GM12878 (cell line): Measurements from ENCODE around the gene ELFN2. TPM values are rescaled to one million over a fixed set of nuclear protein-coding genes. Genes with fewer than 3 reads are reported as not detected.
A peak's percentile ranks its signal among the peaks of the same experiment; 100 is the strongest.

ENCODE experiments used
- CTCF ChIP-seq, 3 experiments: IDR thresholded peaks in 2 of 3; conservative IDR thresholded peaks in 1 of 3; 2 replicates each; pipeline ENCODE4 v1.5.1; 2011; ENCODE audit warnings: low read depth in 3 of 3, low read length in 3 of 3, mild to moderate bottlenecking in 3 of 3, control low read depth in 2 of 3, moderate library complexity in 2 of 3, inconsistent platforms in 1 of 3, mixed read lengths in 1 of 3; ENCODE audit not compliant: control insufficient read depth in 2 of 3, insufficient read depth in 1 of 3; ENCODE audit errors: extremely low read depth in 1 of 3
- EP300 ChIP-seq, 2 experiments: fragments of 150-350 bp in 1 of 2; IDR thresholded peaks; 2 replicates each; pipeline ENCODE4 v1.6.1; 2011 to 2012; ENCODE audit warnings: low read depth in 2 of 2, low read length in 2 of 2, borderline replicate concordance in 1 of 2, improper control_type of control experiment in 1 of 2, inconsistent platforms in 1 of 2; ENCODE audit not compliant: control insufficient read depth in 1 of 2
- GABPA ChIP-seq: IDR thresholded peaks from 2 replicates; pipeline ENCODE4 v1.6.1; 2014; ENCODE audit warnings: antibody characterized with exemption, low read depth, mild to moderate bottlenecking, inconsistent platforms
- HDGF ChIP-seq: fragments of 450-650 bp; IDR thresholded peaks from 2 replicates; pipeline ENCODE4 v1.6.1; 2016; ENCODE audit warnings: antibody characterized with exemption
- IRF4 ChIP-seq: IDR thresholded peaks from 2 replicates; pipeline ENCODE4 v1.6.1; 2011; ENCODE audit warnings: low read depth, low read length
- NFIC ChIP-seq: IDR thresholded peaks from 2 replicates; pipeline ENCODE4 v1.6.1; 2012; ENCODE audit warnings: low read depth, mild to moderate bottlenecking, inconsistent platforms, low read length, moderate library complexity
- PKNOX1 ChIP-seq: fragments of 450-650 bp; IDR thresholded peaks from 2 replicates; pipeline ENCODE4 v1.6.1; 2016; ENCODE audit warnings: mild to moderate bottlenecking
- SP1 ChIP-seq: IDR thresholded peaks from one replicate; pipeline ENCODE4 v1.6.1; 2011; ENCODE audit warnings: low read depth, low read length
- YBX1 ChIP-seq: fragments of 450-650 bp; IDR thresholded peaks from 2 replicates; pipeline ENCODE4 v1.6.1; 2016; ENCODE audit warnings: antibody characterized with exemption
- YY1 ChIP-seq: IDR thresholded peaks from 2 replicates; pipeline ENCODE4 v1.6.1; 2011; ENCODE audit warnings: low read depth, mild to moderate bottlenecking, low read length
- ZBTB11 ChIP-seq: fragments of 450-650 bp; formaldehyde crosslinking; IDR thresholded peaks from 2 replicates; pipeline ENCODE4 v1.5.0; 2022; ENCODE audit warnings: mild to moderate bottlenecking, missing genetic modification characterization
- ZBTB4 ChIP-seq: fragments of 450-650 bp; formaldehyde crosslinking; IDR thresholded peaks from 2 replicates; pipeline ENCODE4 v1.4.0; 2022; ENCODE audit warnings: mild to moderate bottlenecking, moderate library complexity
- ZBTB40 ChIP-seq: fragments of 450-650 bp; IDR thresholded peaks from 2 replicates; pipeline ENCODE4 v1.6.1; 2016; ENCODE audit warnings: mild to moderate bottlenecking, moderate library complexity, borderline replicate concordance
- ZNF24 ChIP-seq: fragments of 450-650 bp; IDR thresholded peaks from 2 replicates; pipeline ENCODE4 v1.6.1; 2017; ENCODE audit warnings: antibody characterized with exemption, mild to moderate bottlenecking
- polyA plus RNA-seq, 11 experiments: library from polyadenylated mRNA; depleted of rRNA in 4 of 11; unstranded in 6 of 11; stranded (reverse) in 5 of 11; fragments of >200 nt; fragmentation: Nextera tagmentation in 4 of 11; fragmentation: Illumina TruSeq in 1 of 11; extraction: Ambion mirVana in 4 of 11; extraction: Trizol in 1 of 11; gene quantifications; 1 replicate in 1 of 11; 2 replicates in 10 of 11; pipeline versions ENCODE4 v1.2.1 to v1.2.3, GENCODE V29; 2011 to 2016; ENCODE audit warnings: inconsistent platforms in 2 of 11, missing spikeins in 2 of 11, low read depth in 1 of 11
- total RNA-seq, 4 experiments: library from RNA; depleted of rRNA in 3 of 4; stranded (reverse); fragments of >200 nt in 3 of 4; fragmentation: Illumina TruSeq in 1 of 4; extraction: Trizol in 1 of 4; gene quantifications; 2 replicates each; pipeline versions ENCODE4 v1.2.1 to v1.2.3, GENCODE V29; 2013 to 2021

Gene ELFN2
- total and polyA plus RNA-seq, 10 of the 15 experiments (the other 5 are each of a cell fraction or from before 2014, with no cell fraction given) = 0.03 to 0.05 TPM; not detected in 8

- TF ChIP-seq ZBTB40 = no peak
- no peak for TF ChIP-seq YBX1
- TF ChIP-seq ZBTB11 (CRISPR knock-in tag) = no peak
- no peak for TF ChIP-seq ZNF24
- peak; percentile 68; the same call in 1 of the 2 replicates for TF ChIP-seq YY1
- peak; percentile 17 for TF ChIP-seq SP1
- no peak for TF ChIP-seq ZBTB4 (CRISPR knock-in tag)
- TF ChIP-seq CTCF (IDR thresholded peaks at IDR 0.05 in 2 of 3, conservative IDR thresholded peaks at IDR 0.05 in 1 of 3; ENCODE audit: control insufficient read depth in 2 of 3, extremely low read depth in 1 of 3, insufficient read depth in 1 of 3, low read depth in 3 of 3, low read length in 3 of 3) = peak; percentile 88 to 98 (median 96)
- TF ChIP-seq HDGF = no peak
- TF ChIP-seq GABPA = no peak
- no peak for TF ChIP-seq EP300 (IDR thresholded peaks at IDR 0.05; ENCODE audit: borderline replicate concordance in 1 of 2, control insufficient read depth in 1 of 2, low read depth in 2 of 2, low read length in 2 of 2)
- no peak for TF ChIP-seq NFIC
- 0 out of 2 replicates have a peak, but pooled peaks have one; percentile 9 for TF ChIP-seq IRF4
- no peak for TF ChIP-seq PKNOX1
Measured at GRCh38 chr22:37457093-37457893, 30.0 kb upstream of the ELFN2 start (continued).
